Activated CD8-positive, alpha-beta memory T cell treated with anti-CD3 and anti-CD28 coated beads, Interleukin-2, amount 50 U/mL, for 24 hours (primary cell): ENCODE data around the gene CHN1.

Source experiments
- DNase-seq: peaks from one replicate; pipeline ENCODE4 v3.0.0-alpha.2; 2020; ENCODE audit errors: extremely low read depth

The CHN1 gene

DNA sequence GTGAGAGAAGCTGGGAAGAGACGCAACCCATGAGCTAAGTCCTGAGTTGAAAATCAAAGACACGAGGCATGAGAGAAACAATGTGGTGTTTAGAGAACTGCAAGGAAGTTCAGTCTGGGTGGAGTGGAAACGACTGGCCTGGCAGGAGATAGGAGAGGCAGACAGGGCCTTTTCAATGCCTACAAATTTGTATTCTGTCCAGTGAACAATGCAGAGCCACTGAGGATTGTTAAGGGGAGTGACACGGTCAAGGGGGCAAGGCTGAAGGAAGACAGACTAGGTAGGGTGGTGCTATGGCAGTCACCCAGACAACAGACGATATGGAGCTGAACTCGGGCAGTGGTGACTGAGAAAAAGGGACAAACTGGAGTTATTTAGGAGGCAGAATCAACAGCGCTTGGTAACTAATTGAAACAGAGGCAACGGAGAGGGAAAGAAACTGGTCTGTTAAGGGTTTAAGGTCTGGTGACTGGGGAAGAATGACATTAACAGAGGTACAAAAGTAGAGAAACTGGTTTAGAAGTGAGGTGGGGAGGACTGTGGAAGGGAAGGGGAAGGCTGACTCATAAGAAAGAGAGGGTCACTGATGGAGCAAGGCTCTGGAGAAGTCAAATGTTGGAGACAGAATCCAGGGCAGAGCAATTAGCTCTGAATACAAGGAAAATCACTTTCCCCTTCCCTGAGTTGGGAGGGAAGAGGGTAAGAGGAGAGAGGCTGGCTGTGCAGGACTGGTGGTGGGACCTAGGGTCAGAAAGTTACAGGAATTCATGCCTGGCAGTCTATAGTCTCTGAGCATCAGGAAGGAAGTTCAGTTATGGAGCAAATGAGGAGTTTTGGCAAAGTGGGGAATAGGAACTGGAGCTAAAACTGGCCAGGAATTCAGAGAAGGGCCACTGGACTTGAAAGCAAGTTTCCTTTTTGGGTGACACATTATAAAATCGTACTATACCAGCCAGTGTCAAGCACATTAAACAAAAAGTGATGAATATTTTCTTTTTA lies 177.5 kb downstream of the CHN1 start:
- DNase-seq = no peak

DNA sequence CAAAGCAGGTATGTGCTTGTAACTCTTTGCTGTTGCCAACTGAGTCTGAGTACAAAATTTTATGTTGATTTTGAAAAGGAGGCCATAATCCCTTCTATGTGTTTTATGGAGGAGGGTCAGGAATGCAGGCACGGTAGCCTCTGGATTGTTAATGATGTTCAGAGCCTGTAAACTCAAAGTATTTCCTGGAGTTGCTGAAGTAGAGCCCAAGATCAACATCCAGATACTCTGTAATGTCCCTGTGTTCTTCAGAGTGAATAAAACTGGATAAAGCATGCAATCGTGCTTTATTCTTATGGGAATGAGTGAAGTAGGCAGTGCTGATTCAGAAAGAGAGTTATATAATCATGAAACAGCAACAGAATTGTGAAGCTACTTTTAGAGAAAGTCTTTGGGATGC lies 179.1 kb downstream of the CHN1 start:
- no peak for DNase-seq

DNA sequence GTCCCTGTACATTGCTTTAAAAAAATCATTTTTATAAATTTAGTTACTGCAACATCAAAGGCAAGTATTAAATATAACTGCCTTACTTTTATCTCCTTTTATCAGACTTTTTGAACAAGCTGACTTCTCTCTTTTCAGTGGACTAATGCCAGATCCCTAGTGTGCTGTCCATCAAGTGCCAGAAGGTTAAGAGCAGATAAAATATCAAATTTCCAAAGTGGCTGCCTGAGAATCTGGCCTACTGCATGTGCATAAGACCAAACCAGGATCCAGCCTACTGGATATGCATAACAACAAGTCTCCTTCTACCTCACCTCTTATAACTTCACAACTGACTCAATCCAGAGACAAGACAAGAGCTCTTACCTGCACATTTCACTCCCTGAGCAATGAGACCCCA lies 181.1 kb downstream of the CHN1 start:
- DNase-seq = no peak

DNA sequence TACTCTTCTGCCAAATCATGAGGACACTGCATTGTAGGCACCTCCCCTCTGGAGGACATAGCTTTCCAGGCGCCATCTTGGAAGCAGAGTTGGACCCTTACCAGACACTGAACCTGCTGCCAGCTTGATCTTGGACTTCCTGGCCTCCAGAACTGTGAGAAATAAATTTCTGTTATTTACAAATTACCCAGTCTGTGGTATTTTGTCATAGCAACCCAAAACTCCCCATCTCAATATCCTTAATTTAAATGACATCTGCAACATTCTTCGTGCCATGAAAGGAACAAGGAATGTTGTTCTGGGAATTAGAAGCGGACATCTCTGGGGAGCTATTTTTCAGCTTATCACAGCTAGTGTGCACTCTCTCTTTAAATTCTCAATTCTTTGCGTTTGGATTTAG lies 183.6 kb downstream of the CHN1 start:
- DNase-seq = no peak

DNA sequence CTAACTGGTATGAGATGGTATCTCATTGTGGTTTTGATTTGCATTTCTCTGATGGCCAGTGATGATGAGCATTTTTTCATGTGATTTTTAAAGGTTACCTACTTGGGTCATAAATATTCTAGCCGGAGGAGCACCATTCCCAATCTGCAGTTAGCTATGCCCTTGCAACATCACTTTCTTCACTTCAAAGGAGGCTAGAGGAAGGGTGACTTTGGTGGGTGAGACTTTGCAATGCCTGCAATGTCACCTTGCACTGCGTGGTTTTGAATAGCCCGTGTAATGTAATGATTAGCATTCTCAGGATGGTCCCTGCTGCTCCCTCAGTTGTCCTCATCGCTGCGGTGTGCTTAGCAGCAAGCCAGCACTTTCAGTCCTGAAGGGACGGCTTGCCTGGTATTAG lies 184.8 kb downstream of the CHN1 start:
- DNase-seq = no peak

DNA sequence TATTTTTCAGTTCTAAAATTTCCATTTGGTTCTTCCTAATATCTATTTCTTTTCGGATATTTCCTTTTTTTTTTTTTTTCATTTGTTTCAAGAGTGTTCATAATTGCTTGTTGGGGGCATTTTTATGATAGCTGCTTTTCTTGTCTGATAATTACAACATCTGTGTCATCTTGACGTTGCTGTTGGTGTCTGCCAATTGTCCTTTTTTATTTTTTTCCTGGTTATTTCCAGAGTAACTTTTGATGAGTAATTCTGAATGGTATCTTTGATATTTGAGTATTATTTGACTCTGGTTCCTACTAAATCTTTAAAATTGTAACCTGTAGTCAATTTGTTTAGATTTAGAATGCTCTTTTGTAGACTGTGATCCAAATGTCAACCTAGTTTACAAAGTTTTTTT lies 189.7 kb downstream of the CHN1 start:
- DNase-seq = no peak

DNA sequence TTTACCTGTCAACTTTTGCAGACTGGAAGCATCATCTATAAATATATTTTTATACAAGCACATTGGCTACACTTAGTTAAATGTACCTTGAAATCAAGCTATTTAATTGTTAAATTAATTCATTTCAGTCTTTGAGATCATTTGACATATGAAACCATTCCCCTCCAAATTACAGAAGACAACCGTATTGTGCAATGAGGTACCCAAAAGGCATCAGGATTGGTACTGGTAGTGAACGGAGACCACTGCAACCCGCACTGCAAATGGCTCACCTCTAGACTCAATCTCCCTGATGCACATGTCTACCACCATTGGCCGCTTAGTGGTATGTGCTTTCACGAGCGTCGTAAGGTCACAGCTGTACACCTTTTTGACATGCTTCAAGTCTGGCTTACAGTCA lies 193.1 kb downstream of the CHN1 start:
- no peak for DNase-seq

DNA sequence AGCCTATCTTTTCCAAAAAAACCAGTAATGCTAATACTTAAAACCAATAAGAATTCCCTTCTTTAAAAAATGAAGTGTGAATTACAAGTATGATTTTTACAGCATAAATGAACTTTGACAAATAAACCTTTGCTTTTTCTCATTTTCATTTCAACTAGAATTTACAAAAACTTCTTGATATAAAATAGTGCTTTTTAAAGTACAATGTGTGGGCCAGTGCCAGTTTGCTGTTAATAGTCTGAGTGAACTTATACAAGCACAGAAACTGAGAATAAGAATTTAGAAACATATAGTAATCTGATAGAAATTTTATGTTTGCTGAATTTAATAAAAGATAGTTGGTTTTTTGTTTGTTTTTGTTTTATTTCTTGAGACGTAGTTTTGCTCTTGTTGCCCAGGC lies 197.2 kb downstream of the CHN1 start:
- DNase-seq = no peak

DNA sequence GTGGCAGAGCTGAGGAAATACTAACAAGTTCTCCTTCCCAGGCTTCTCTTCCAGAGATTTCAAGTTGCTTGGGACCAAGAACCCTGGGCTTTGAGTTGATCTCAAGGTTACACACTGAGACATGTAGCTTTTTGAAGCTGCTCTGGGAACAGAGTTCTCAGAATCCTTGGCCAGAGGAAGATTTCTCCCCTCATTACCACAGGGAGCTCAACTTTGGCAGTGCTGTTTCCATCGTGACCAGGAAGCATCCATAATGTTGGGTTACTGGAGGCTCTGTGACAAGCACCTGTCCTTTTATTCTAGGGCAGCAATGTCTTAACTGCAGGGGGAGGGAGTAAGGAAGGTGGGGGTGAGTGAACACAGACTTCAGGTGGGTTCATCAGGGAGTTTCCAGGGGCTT lies 199.4 kb downstream of the CHN1 start:
- no peak for DNase-seq

DNA sequence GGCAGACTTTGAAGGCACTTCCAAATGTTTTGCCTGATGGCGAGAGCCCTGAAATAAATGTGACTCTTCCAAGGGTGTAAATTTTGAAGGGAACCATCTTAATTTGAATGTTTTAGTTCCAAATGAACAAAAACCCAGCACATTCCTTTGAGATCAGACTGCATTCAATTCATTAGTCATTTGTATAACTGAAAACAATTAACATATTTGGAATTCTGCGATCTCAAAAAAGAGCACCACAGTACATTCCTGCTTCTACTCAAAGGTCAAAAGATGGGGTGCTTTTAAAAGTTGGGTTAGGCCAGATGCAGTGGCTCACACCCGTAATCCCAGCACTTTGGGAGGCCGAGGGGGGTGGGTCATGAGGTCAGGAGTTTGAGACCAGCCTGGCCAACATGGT lies 202.7 kb downstream of the CHN1 start:
- DNase-seq = no peak

DNA sequence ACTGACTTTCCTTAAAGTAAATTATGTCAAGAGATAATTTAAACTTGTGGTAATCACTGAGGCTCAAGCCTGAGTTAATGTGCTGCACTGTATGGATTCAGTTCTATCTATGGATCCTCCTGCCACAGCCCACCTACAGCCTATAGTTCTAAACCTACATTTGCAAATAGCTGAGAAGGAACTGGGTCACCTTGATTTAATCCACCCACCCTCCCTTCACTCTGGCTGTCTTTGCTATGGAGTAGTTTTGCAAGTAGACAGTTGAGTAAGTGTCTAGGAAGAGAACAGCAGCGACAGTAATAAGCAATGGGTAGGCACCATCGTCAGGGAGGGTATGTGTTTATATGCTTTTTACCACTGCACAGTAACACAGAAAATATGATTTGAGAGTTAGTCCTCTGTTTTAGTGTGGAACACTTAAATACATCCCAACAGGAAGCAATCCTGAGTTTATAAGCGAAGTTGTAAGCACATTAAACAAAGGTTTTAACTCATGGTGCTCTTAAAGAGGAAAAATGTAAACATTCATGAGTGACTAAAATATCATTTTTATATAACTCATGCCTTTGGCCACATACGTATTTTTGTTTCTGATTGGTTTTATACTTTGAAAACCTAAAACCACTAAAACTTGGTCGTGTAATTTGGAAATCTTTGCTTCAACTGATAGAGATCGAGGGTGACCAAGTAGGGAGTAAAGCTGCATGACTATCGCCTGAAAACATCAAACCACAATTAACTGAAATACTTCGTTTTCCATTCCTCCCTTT lies 204.6 kb downstream of the CHN1 start:
- DNase-seq = no peak

DNA sequence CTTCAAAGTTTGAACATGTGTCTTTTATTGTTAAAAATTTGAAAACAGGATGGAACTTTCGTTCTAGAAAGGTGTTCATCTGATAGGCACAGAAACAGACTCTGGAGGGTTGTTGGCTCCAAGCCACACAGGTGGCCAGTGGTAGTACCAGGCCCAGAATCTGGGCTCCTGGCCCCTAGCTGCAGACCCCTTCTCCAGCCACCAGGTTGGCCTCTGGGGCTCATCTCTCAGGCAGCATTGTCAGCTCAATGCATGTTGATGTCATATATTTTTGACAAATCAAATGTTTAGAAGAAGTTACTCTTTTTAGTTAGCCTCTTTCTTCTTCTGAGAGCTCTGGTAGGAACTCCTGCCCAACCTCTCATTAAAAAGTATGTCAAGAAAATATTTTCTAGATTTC lies 206.4 kb downstream of the CHN1 start:
- no peak for DNase-seq

DNA sequence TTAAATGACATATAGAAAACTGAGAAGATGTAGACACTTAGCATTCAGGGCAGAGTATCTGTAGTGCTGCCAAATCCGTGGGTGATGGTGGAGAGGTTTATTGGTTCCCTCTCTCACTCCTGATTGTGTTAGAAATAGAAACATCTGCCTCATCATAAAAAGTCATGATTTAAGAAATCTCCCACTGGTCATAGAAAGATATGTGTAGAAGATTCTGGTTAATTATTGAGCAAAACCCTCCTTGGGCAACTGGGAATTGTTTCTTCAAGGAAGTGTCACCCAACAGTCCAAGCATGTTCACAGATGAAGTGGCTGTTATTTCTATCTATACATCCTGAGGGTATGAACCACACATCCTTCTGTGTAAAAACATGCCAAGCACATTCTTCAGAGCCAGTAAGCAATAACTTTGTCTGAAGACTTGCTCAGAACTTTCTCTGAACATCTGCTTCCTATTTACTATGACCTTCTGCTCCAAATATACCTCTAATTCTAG lies 207.4 kb downstream of the CHN1 start:
- DNase-seq = no peak

DNA sequence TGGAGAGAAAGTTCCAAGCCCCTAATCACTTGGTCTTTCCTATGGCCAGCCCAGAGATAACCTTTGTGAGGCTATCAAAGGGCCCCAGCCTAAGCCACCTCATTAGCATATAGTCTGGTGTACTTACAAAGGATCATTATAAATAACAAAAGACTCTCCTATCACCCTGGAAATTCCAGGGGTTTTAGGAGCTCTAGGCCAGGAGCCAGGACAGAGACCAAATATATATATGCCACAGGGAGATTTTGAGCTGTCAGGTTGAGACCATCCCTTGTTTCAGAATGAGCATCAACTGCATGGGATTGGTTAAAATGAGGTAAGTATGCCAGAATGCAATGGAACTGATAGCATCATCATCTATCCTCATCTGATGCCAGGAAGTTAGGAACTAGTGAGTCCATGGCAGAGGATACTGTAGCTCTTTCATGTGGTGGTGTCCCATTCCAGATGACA lies 208.8 kb downstream of the CHN1 start:
- no peak for DNase-seq

DNA sequence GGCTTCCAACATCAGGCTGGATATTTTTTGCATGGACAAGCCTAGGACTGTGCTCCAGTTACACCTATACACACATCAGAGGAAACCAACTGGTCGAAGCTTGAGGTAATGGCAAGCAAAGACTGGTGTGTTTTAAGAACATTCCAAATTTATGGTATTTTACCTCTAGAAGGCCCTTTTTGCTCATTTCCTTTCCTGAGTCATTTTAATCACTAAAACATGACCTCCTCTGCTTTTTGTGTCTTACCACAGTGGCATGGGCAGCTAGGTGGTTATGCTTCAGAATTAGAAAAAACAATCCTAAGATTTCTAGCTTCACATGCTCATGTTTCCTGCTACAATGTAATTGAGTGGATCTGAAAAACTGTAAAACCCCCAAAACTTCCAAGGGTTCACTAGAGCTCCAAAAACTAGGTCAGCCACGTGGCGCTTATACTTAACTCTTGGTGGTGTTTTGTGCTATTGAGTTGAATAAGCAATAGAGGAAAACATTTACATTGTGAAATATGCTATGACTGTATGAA lies 210.3 kb downstream of the CHN1 start:
- DNase-seq = no peak

DNA sequence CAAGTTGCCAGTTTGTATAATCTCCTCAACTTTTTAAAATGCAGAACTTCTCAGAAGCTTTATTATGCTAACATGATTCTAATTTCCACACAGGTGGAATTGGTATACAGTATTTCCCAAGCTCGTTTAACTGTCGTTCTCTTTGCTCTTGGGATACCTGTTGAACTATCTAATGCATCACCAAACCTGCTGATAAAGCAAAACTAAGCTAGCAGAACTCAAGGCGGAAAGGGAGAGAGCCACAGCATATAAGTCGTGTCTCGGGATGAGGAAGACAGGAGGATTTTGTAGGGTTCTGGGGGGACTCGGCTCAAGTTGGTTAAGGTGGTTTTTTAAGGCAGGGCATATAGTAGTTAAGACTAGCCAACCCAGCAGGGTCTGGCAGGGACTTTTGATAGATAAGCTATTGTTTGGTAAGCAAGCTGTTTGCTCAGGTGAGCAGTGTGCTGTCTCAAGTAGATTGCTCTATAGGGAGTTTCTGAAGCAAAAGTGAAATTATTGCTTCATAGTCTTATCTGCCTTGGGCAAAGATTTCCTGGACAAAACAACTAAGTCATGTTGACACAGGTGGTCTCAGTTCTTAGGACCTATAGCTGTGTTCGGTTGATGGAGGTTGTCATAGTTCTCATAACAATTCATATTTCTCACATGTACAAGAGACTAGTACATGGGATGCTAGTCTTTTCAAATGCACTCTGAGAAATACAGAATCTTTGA lies 212.7 kb downstream of the CHN1 start:
- DNase-seq = no peak

DNA sequence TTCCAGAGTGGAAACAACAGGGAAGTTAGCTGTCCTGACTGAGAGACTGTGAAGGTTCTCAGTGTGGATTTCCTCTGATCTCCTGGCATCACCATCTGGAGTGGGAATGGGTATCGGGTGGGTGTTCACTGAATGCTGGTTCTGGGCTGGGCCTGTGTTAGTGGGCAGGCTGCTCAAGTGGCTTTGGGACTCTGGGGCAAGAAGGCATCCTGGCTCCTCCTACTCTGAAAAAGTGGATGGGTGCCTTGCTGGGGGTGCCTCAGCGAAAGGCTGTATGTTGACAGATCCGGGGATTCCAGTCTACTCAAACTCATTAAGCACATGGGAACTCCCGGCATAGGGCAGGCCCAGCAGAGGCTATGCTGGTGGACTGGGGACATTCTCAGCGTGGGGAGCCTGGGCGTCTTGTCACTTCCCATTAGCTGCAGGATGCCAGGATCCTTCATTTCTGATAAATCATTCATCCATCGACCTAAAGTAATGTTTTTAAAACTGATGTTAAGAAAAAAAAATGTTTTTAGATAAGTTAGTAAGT lies 213.4 kb downstream of the CHN1 start:
- no peak for DNase-seq

DNA sequence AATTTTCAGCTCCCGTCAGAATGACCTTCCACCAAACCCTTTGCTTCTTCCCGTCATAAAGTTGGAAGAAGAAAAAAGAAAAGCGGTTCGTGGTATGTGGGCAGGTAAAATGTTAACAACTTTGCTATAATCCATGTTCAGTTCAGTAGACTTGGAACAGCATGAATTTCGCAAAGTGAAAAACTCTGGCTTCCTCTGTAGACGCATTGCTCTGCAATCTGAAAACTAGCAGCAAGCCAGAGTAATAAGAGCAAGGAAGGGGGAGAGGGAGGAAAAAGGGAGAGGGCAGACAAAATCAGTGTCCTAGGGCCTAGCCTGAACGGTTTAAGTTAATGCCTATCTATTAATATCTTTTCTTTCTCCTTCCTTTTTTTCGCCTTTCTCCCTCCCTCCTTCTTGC lies 214.2 kb downstream of the CHN1 start:
- no peak for DNase-seq

DNA sequence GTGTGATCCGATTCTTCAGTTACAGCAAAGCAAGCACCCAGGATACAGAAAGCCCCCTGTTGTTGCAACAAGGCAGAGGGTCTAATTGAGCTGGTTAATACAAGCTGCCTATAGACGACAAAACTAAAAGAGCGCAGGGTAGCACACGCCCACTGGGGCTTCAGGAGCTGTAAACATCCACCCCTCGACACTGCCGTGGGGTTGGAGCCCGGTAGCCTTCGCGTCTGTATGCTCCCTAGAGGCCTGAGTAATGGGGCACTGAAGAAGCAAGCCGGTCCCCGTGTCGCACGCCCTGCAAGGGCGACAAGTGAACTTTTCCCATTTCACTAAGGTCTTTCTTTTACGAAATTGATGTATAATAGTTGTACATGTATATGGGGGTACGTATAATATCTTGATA lies 216.2 kb downstream of the CHN1 start:
- DNase-seq = no peak

DNA sequence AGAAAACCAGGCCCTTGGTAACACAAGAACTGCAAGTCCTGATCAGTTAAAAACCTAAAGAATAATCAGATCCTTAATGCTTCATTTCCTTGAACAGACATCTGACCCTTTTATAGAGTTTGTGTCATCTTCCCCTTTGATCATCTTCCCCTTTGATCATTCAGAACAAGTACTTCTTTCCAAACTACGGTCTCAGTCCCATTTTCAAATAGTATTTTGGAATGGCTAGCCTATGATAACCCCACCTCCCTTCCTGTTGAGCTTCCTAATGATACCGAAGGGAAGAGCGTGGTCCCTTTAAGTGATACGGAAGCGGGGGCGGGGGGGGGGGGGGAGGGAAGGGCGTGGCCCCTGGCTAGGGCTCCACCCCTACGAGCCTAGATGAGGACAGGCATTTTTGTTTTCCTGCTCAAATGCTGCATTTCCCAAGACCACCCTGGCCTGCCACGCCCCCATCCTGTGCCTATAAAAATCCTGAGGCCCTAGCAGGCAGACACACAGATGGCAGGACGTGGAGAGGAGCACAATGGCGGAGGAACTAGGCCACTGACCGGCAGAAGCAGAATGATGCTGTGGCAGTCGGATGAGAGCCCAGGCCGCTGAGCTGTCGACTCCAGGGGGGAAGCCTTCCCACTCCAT lies 216.8 kb downstream of the CHN1 start:
- DNase-seq = no peak
